ENCODE measurements around the gene CCDC184. TPM values are rescaled to one million over a fixed set of nuclear protein-coding genes. Genes with fewer than 3 reads are reported as not detected.

The CCDC184 gene
- polyA plus RNA-seq, 3 donors: 0.03 TPM; not detected in 2

- Histone ChIP-seq H2AFZ (ENCODE audit: insufficient read depth, low read depth, low read length, poor library complexity, severe bottlenecking) (peak overlapping the region; percentile 94), H3K4me1 (ENCODE audit: control insufficient read depth in 1 of 2, insufficient read depth in 2 of 2, low read length in 2 of 2) (peaks cover 38 to 47% of the 10 kb centered on the region in 2 donors)
- H3K4me1 Mint-ChIP-seq: peaks cover 48% of the 10 kb centered on the region
Measured at GRCh38 chr12:48197971-48198671, 14.7 kb downstream of the CCDC184 start.

GRCh38 chr12:48198672-48198971 is 15.2 kb downstream of the CCDC184 start:
- peaks cover 49% of the 10 kb centered on the region for H3K4me1 Mint-ChIP-seq
- peaks cover 6 to 15% of the 10 kb centered on the region in 2 donors for H3K36me3 Mint-ChIP-seq
- peak overlapping the region; percentile 96 for H3K4me2 ChIP-seq (replicated peaks; ENCODE audit: extremely low read depth, low read length, poor library complexity, severe bottlenecking)
- H3K36me3 ChIP-seq (replicated peaks in 1 of 2; ENCODE audit: control insufficient read depth in 1 of 2, insufficient read depth in 2 of 2, low read length in 2 of 2): no peaks in the 10 kb centered on the region
- H3K9ac ChIP-seq (ENCODE audit: insufficient read depth, low read length, poor library complexity, severe bottlenecking): peak overlapping the region; percentile 92
- intact Hi-C loops (cut with micrococcal nuclease): loop anchor here (2.0 to 5.0 kb wide), 2 partner anchors 42 to 154 kb away; partner anchors contain the start of genes ZNF641 (in 2 of the 2) and ASB8 (in 1 of the 2)
- no peaks in the 10 kb centered on the region for H3K9me3 ChIP-seq (replicated peaks in 1 of 2; ENCODE audit: control insufficient read depth in 1 of 2, insufficient read depth in 1 of 2, low read length in 2 of 2)
- H3K27me3 ChIP-seq (ENCODE audit: control insufficient read depth in 2 of 2, insufficient read depth in 2 of 2, low read length in 2 of 2): peaks cover 0 to 15% of the 10 kb centered on the region in 2 donors
- H3K9me3 Mint-ChIP-seq: peaks cover 3 to 12% (median 5%) of the 10 kb centered on the region in 7 donors
- peak overlapping the region; percentile 89 to 98 for H3K27ac ChIP-seq (ENCODE audit: low read depth in 1 of 2, low read length in 2 of 2)
- H3K4me3 ChIP-seq (replicated peaks in 1 of 3; ENCODE audit: low read depth in 2 of 3, low read length in 3 of 3): peak overlapping the region; percentile 78 to 89 (median 79)
- WGBS (ENCODE audit: insufficient coverage): 11% methylated on average over 26 of the region's 26 CpGs
- peak overlapping the region; percentile 94 for H2AFZ ChIP-seq (ENCODE audit: insufficient read depth, low read depth, low read length, poor library complexity, severe bottlenecking)
- peak overlapping the region; percentile 92 to 96 for H3K4me3 Mint-ChIP-seq
- peak overlapping the region; percentile 97 to 99 (median 98) for H3K27ac Mint-ChIP-seq
- DNase-seq: no peak
- H3K27me3 Mint-ChIP-seq (ENCODE audit: low read depth in 3 of 3): peaks cover 0 to 14% (median 4%) of the 10 kb centered on the region in 3 donors
- no peak for TF ChIP-seq CTCF (IDR thresholded peaks at IDR 0.05)
- peaks cover 38 to 47% of the 10 kb centered on the region in 2 donors for H3K4me1 ChIP-seq (ENCODE audit: control insufficient read depth in 1 of 2, insufficient read depth in 2 of 2, low read length in 2 of 2)
- H3K79me2 ChIP-seq (ENCODE audit: insufficient read depth, low read length): peaks cover 24% of the 10 kb centered on the region
- no peaks in the 10 kb centered on the region for H4K20me1 ChIP-seq (ENCODE audit: insufficient read depth, low read length)

More at GRCh38 chr12:48197971-48198671, 14.7 kb downstream of the CCDC184 start:
- no peaks in the 10 kb centered on the region for H4K20me1 ChIP-seq (ENCODE audit: insufficient read depth, low read length)
- peak overlapping the region; percentile 89 to 98 for H3K27ac ChIP-seq (ENCODE audit: low read depth in 1 of 2, low read length in 2 of 2)
- no peaks in the 10 kb centered on the region for H3K36me3 ChIP-seq (replicated peaks in 1 of 2; ENCODE audit: control insufficient read depth in 1 of 2, insufficient read depth in 2 of 2, low read length in 2 of 2)
- under 1% methylated on average over 38 of the region's 39 CpGs for WGBS (ENCODE audit: insufficient coverage)
- Mint-ChIP-seq H3K9me3 (peaks cover 3 to 8% (median 5%) of the 10 kb centered on the region in 7 donors), H3K27me3 (ENCODE audit: low read depth in 3 of 3) (peaks cover 0 to 14% (median 4%) of the 10 kb centered on the region in 3 donors), H3K4me3 (peak overlapping the region; percentile 92 to 96), H3K36me3 (peaks cover 6 to 15% of the 10 kb centered on the region in 2 donors), H3K27ac (peak overlapping the region; percentile 97 to 99 (median 98))
- intact Hi-C loops (cut with micrococcal nuclease): loop anchor here (2.0 to 5.0 kb wide), 2 partner anchors 41 to 154 kb away; partner anchors contain the start of genes ZNF641 (in 2 of the 2) and ASB8 (in 1 of the 2)
- peak overlapping the region; percentile 92 for H3K9ac ChIP-seq (ENCODE audit: insufficient read depth, low read length, poor library complexity, severe bottlenecking)
- peaks cover 0 to 15% of the 10 kb centered on the region in 2 donors for H3K27me3 ChIP-seq (ENCODE audit: control insufficient read depth in 2 of 2, insufficient read depth in 2 of 2, low read length in 2 of 2)
- DNase-seq: peak; percentile 94 to 97 (median 95)
- TF ChIP-seq CTCF (IDR thresholded peaks at IDR 0.05): no peak
- H3K79me2 ChIP-seq (ENCODE audit: insufficient read depth, low read length): peaks cover 24% of the 10 kb centered on the region
- peak overlapping the region; percentile 96 for H3K4me2 ChIP-seq (replicated peaks; ENCODE audit: extremely low read depth, low read length, poor library complexity, severe bottlenecking)
- H3K9me3 ChIP-seq (replicated peaks in 1 of 2; ENCODE audit: control insufficient read depth in 1 of 2, insufficient read depth in 1 of 2, low read length in 2 of 2): no peaks in the 10 kb centered on the region
- peak overlapping the region; percentile 78 to 89 (median 79) for H3K4me3 ChIP-seq (replicated peaks in 1 of 3; ENCODE audit: low read depth in 2 of 3, low read length in 3 of 3)
